Stomach (tissue), 9 donors: ENCODE data around the gene ARID5B. TPM values are rescaled to one million over a fixed set of nuclear protein-coding genes. Genes with fewer than 3 reads are reported as not detected.

Experiments used
- DNase-seq, 2 donors: peaks; one replicate each; pipeline versions ENCODE4 v3.0.0 to v3.0.0-alpha.2; 2013 to 2019
- H3K27ac ChIP-seq, 5 donors: fragments of 200-600 bp in 4 of 5; sonication (generic) in 4 of 5; one replicate each; pipeline ENCODE4 v1.5.1; 2013 to 2019; ENCODE audit warnings: mild to moderate bottlenecking in 1 of 5, moderate library complexity in 1 of 5
- H3K27me3 ChIP-seq, 3 donors: fragments of 200-600 bp; sonication (generic); one replicate each; pipeline ENCODE4 v1.5.1; 2017 to 2019; ENCODE audit warnings: mixed run types in 1 of 3
- H3K36me3 ChIP-seq, 4 donors: fragments of 200-600 bp; sonication (generic); 1 replicate in 3 of 4; 2 replicates in 1 of 4; pipeline ENCODE4 v1.5.1; 2016 to 2019
- H3K4me1 ChIP-seq, 4 donors: fragments of 200-600 bp; sonication (generic); one replicate each; pipeline ENCODE4 v1.5.1; 2016 to 2019
- H3K4me3 ChIP-seq, 4 donors: fragments of 200-600 bp; sonication (generic) in 3 of 4; one replicate each; pipeline ENCODE4 v1.5.1; 2016 to 2019; ENCODE audit warnings: mild to moderate bottlenecking in 1 of 4
- H3K9me3 ChIP-seq, 4 donors: fragments of 200-600 bp; sonication (generic); one replicate each; pipeline ENCODE4 v1.5.1; 2016 to 2019
- CTCF ChIP-seq, 7 experiments: fragments of 450-650 bp in 4 of 7; fragments of 200-600 bp in 3 of 7; sonication (generic) in 3 of 7; IDR thresholded peaks; one replicate each; pipeline ENCODE4 v1.5.1; 2016 to 2019; ENCODE audit warnings: antibody characterized with exemption in 7 of 7, control low read depth in 2 of 7, mild to moderate bottlenecking in 1 of 7
- EP300 ChIP-seq: sonication (generic); formaldehyde crosslinking; IDR thresholded peaks from one replicate; pipeline ENCODE4 v1.6.1; 2017; ENCODE audit warnings: antibody characterized with exemption
- POLR2A ChIP-seq, 4 donors: fragments of 450-650 bp; IDR thresholded peaks; one replicate each; pipeline ENCODE4 v1.6.1; 2016; ENCODE audit warnings: antibody characterized with exemption in 4 of 4, control low read depth in 2 of 4, mild to moderate bottlenecking in 1 of 4, moderate library complexity in 1 of 4
- POLR2AphosphoS5 ChIP-seq, 3 donors: sonication (generic); formaldehyde crosslinking; IDR thresholded peaks; one replicate each; pipeline ENCODE4 v1.6.1; 2016; ENCODE audit warnings: antibody characterized with exemption in 3 of 3
- WGBS, 5 donors: extraction: QIAGEN DNeasy Blood & Tissue Kit in 3 of 5; methylation state at CpG; one replicate each; pipeline versions ENCODE4 v1.1.5 to v1.1.7; 2013 to 2018; 5-methylcytosine and 5-hydroxymethylcytosine counted together
- intact Hi-C: fragments of 100-400 bp; cut with DNase I; formaldehyde crosslinking; loops from one replicate; pipeline ENCODE4 v1.15.1; 2023; ENCODE audit warnings: low total_unique reads
- polyA plus RNA-seq, 3 donors: library from polyadenylated mRNA; stranded (reverse); fragments of 200-250 nt; gene quantifications; one replicate each; pipeline ENCODE4 v1.2.3, GENCODE V29; 2013
- total RNA-seq, 5 donors: library from RNA; depleted of rRNA; stranded (reverse); fragments of >200 nt; gene quantifications; one replicate each; pipeline versions ENCODE4 v1.1.0 to v1.2.3, GENCODE V29; 2014 to 2016
- donor health status: healthy with polysubstance abuse.
- donor health status: Bipolar disorder and iron deficiency.
- donor health status: healthy.

Gene ARID5B
- total and polyA plus RNA-seq, 8 donors, result 5.4 to 64.2 (median 11.9) TPM

GRCh38 chr10:61943674-61944378 is 42.3 kb downstream of the ARID5B start:
- intact Hi-C loops, result no loop called here
- peaks cover 0 to 21% (median 15%) of the 10 kb centered on the region in 4 donors for H3K36me3 ChIP-seq
- peaks cover 16 to 63% (median 43%) of the 10 kb centered on the region in 4 donors for H3K4me1 ChIP-seq
- no peaks in the 10 kb centered on the region for H3K9me3 ChIP-seq
- 17 to 36% (median 27%) methylated on average over 1 of the region's 1 CpG for WGBS, 5 donors
- DNase-seq, result peak in 1 of 2 donors; percentile 76
- no peak overlapping the region for H3K4me3 ChIP-seq
- H3K27ac ChIP-seq, result peak overlapping the region in 4 of 5 donors; percentile 77 to 88 (median 80)
- no peaks in the 10 kb centered on the region for H3K27me3 ChIP-seq
- peak in 1 of 7 experiments; percentile 4 for TF ChIP-seq CTCF (IDR thresholded peaks at IDR 0.05)
- no peak for TF ChIP-seq POLR2A (IDR thresholded peaks at IDR 0.05)

GRCh38 chr10:61944410-61945147 is 43.1 kb downstream of the ARID5B start:
- Histone ChIP-seq H3K4me3 (no peak overlapping the region), H3K9me3 (no peaks in the 10 kb centered on the region), H3K27me3 (no peaks in the 10 kb centered on the region), H3K36me3 (peaks cover 0 to 27% (median 22%) of the 10 kb centered on the region in 4 donors), H3K27ac (peak overlapping the region in 4 of 5 donors; percentile 77 to 88 (median 80)), H3K4me1 (peaks cover 12 to 56% (median 36%) of the 10 kb centered on the region in 4 donors)
- 65 to 84% (median 74%) methylated on average over 1 of the region's 1 CpG for WGBS, 5 donors
- no peak for DNase-seq
- TF ChIP-seq CTCF (IDR thresholded peaks at IDR 0.05), result no peak
- intact Hi-C loops, result no loop called here

DNA sequence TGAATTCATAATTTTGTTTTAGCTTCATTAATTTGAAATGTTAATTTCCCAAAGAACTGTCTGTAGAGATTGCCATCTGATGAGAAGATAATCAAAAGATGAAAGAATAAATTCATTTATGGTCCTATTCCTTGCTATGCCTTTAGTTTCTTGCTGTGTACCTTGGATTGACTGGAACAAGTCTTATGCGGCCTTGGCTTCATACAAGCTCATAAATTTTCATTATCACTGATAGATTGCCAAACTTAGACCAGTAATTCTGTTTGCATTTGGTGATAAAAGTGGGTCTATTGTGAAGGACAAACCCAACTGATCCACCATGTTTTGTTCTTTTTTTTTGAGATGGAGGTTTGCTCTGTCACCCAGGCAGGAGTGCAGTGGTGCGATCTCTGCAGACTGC is 48.2 kb downstream of the ARID5B start:
- no peaks in the 10 kb centered on the region for H3K27me3 ChIP-seq
- no peak for TF ChIP-seq POLR2A (IDR thresholded peaks at IDR 0.05)
- TF ChIP-seq POLR2AphosphoS5 (IDR thresholded peaks at IDR 0.05), result no peak
- no peak for TF ChIP-seq CTCF (IDR thresholded peaks at IDR 0.05)
- no peak for DNase-seq
- peaks cover 0 to 33% (median 20%) of the 10 kb centered on the region in 4 donors for H3K36me3 ChIP-seq
- H3K27ac ChIP-seq, result no peak overlapping the region
- WGBS, 5 donors, result 59 to 90% (median 69%) methylated on average over 2 of the region's 2 CpGs
- H3K4me3 ChIP-seq, result no peak overlapping the region
- intact Hi-C loops, result no loop called here
- H3K9me3 ChIP-seq, result no peaks in the 10 kb centered on the region
- peaks cover under 1 to 30% (median 15%) of the 10 kb centered on the region in 4 donors for H3K4me1 ChIP-seq

DNA sequence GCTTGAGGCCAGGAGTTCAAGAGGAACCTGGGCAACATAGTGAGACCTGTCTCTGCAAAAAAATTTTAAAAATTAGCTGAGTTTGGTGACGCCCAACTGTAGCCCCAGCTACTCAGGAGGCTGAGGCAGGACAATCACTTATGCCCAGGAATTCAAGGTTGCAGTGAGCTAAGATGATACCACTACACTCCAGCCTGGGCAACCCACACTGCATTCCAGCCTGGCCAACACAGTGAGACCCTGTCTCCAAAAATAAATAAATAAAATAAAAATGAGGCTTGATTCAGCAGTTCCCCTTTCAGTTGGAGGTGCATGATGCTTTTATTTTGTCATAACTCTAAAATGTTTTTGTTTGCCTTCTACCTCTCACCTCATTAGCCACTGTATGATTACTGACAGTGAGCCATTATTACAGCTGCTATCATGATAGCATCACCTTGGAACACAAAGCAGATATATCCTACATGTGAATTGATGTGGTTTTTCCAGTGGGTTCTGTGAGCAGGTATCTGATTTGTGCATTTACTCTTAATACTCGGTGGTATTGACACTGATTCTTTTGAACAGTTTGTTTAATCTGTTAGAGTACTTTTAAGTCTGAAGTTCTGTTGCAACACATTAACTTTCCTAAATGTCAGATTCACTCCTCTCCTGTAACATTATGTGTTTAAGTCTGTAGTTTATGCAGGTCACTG is 49.1 kb downstream of the ARID5B start:
- no peaks in the 10 kb centered on the region for H3K9me3 ChIP-seq
- no peak for DNase-seq
- no peak for TF ChIP-seq POLR2A (IDR thresholded peaks at IDR 0.05)
- no peak for TF ChIP-seq POLR2AphosphoS5 (IDR thresholded peaks at IDR 0.05)
- no peak for TF ChIP-seq CTCF (IDR thresholded peaks at IDR 0.05)
- no peak for TF ChIP-seq EP300
- intact Hi-C loops, result no loop called here
- no peak overlapping the region for H3K27ac ChIP-seq
- WGBS, 5 donors, result 55 to 68% (median 59%) methylated on average over 2 of the region's 2 CpGs
- H3K4me1 ChIP-seq, result peaks cover 0 to 22% (median 8%) of the 10 kb centered on the region in 4 donors
- H3K27me3 ChIP-seq, result no peaks in the 10 kb centered on the region
- H3K36me3 ChIP-seq, result peaks cover 0 to 33% (median 20%) of the 10 kb centered on the region in 4 donors
- no peak overlapping the region for H3K4me3 ChIP-seq
